ES-I3 (cell line): ENCODE results near the gene RPS6KA2.

Experiments
- H3K36me3 ChIP-seq: 2 replicates; pipeline ENCODE4 v1.6.1; 2013; ENCODE audit warnings: mild to moderate bottlenecking, low read length, control low read depth, moderate library complexity; ENCODE audit not compliant: insufficient read depth
- H3K4me1 ChIP-seq: 2 replicates; pipeline ENCODE4 v1.6.1; 2013; ENCODE audit warnings: mild to moderate bottlenecking, control low read depth, low read length; ENCODE audit not compliant: insufficient read depth
- H3K9ac ChIP-seq: 2 replicates; pipeline ENCODE4 v1.6.1; 2013; ENCODE audit warnings: low read depth, mild to moderate bottlenecking, low read length, moderate library complexity
- H3K9me3 ChIP-seq: 2 replicates; pipeline ENCODE4 v1.6.1; 2013; ENCODE audit warnings: mild to moderate bottlenecking, low read length, moderate library complexity; ENCODE audit not compliant: control insufficient read depth, insufficient read depth

The RPS6KA2 gene

GRCh38 chr6:166627033-166627874, at the start of gene RPS6KA2:
RPS6KA2 (minus strand) TSS chr6:166627251; CDS start chr6:166627019, 232 bp downstream.
- Histone ChIP-seq H3K9ac (peak within 1 kb of the TSS; percentile 84), H3K4me1 (peaks cover 14% of the 10 kb centered on the region; the same call in 1 of the 2 replicates), H3K36me3 (no peaks in the 10 kb centered on the region), H3K9me3 (no peaks in the 10 kb centered on the region)

- H3K9ac ChIP-seq, result no peak overlapping the region
- no peaks in the 10 kb centered on the region for H3K9me3 ChIP-seq
- H3K4me1 ChIP-seq, result no peaks in the 10 kb centered on the region; the same call in 1 of the 2 replicates
- no peaks in the 10 kb centered on the region for H3K36me3 ChIP-seq
These were observed 49.3 kb upstream of the RPS6KA2 start for GRCh38 chr6:166676270-166676860.

DNA sequence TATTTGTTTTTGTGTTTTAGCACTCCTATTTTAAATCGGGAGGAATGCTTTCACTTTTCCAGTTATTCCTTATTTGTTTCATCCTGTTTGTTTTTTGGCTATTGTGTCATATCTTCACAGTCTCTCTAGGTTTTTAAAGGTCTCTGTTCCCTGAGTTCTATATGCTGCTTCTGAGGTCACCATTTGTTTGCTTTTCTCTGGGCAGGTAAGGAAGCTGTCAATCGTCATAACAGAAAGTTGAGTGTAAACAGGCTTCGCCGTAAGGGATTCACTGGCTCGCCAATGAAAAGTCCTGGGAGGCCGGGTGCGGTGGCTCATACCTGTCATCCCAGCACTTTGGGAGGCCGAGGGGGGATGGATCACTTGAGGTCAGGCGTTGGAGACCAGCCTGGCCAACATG, 48.7 kb upstream of the RPS6KA2 start:
- Histone ChIP-seq H3K9ac (no peak overlapping the region), H3K9me3 (no peaks in the 10 kb centered on the region), H3K4me1 (no peaks in the 10 kb centered on the region; the same call in 1 of the 2 replicates), H3K36me3 (no peaks in the 10 kb centered on the region)

DNA sequence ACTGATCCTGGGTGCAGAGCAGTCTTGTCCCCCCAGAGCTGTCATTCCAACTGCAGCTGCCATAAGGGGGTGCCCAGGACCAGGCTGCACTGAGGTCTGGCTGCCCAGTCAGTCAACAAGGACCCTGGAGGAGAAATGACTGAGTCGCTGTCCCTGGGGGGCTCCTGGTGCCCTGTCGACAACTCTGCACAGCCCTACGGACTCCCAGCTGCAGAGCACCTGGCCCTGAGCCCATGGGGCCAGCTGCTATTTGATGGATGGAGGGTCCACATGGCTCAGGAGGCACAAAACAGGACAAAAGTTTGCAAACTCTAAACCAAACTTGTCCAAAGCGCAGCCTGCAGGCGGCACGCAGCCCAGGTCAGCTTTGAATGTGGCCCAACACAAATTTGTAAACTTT, 46.3 kb upstream of the RPS6KA2 start:
- Histone ChIP-seq H3K36me3 (no peaks in the 10 kb centered on the region), H3K4me1 (no peaks in the 10 kb centered on the region; the same call in 1 of the 2 replicates), H3K9me3 (no peaks in the 10 kb centered on the region), H3K9ac (no peak overlapping the region)

- no peaks in the 10 kb centered on the region; the same call in 1 of the 2 replicates for H3K4me1 ChIP-seq
- H3K9ac ChIP-seq, result no peak overlapping the region
- H3K9me3 ChIP-seq, result no peaks in the 10 kb centered on the region
- H3K36me3 ChIP-seq, result no peaks in the 10 kb centered on the region
These were observed 45.7 kb upstream of the RPS6KA2 start for GRCh38 chr6:166672624-166673206.

DNA sequence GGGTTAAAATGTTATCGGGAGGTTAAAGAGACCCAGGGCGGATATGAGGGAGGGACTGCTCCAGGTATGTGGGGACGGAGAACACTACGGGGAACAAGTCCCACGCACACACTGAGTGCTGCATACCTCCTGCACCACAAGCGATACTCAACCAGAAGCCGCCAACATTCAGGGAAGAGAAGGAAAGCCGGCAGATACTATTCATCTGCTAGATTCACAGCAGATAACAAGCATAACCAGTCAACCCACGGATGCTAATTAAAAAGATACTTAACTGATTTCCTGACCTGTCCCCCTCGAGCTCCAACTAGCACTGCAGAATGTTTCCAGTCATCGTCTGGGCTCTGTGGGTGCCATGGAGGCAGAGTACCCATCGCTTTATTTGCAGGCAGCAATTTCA, 45.1 kb upstream of the RPS6KA2 start:
- no peaks in the 10 kb centered on the region for H3K36me3 ChIP-seq

DNA sequence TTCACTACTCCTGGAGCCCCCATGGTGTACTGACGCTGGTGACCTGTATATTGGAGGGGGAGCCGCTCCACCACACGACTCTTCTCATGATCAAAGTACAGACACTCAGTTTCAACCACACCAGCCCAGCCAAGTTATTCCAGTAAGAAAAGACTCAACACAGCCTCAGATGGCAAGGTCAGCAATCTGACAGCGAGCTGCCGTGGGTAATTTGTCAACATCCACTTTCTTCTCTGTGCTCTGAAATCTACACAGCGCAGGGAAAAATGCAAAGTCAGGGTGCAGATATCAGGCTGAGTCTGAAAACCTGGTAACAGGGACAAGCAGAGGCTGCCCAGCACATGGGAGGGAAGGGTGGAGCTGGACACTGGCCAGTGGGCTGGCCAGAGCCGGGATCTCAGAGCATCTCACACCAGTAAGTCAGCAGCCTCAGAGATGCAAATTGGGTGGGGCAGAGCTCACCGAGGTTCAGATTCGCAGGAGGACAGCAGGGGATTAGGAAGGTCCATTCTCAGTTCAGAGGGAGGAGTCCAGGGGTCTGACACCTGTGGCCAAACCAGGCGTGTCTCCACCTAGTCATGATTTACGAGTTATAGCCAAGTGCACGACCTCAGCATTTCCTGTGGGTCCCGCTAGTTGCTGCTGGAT, 44.5 kb upstream of the RPS6KA2 start:
- H3K9ac ChIP-seq, result no peak overlapping the region
- H3K4me1 ChIP-seq, result no peaks in the 10 kb centered on the region; the same call in 1 of the 2 replicates
- no peaks in the 10 kb centered on the region for H3K9me3 ChIP-seq
- no peaks in the 10 kb centered on the region for H3K36me3 ChIP-seq

More for the DNA sequence above, 45.1 kb upstream of the RPS6KA2 start:
- Histone ChIP-seq H3K9me3 (no peaks in the 10 kb centered on the region), H3K9ac (no peak overlapping the region), H3K4me1 (no peaks in the 10 kb centered on the region; the same call in 1 of the 2 replicates)

DNA sequence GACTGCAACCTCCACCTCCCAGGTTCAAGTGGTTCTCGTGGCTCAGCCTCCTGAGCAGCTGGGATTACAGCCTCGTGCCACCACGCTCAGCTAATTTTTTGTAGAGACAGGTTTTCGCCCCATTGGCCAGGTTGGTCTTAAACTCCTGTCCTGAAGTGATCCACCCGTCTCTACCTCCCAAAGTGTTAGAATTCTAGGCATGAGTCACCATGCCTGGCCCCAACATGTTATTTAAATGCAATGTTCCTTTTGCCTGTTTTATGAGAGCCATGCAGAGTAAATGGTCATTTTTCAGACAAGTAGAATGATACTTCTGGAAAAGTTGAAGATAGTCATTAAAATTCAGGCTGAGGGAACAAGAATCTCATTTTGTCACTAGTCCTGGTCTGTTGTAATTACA, 43.8 kb upstream of the RPS6KA2 start:
- no peaks in the 10 kb centered on the region; the same call in 1 of the 2 replicates for H3K4me1 ChIP-seq
- no peaks in the 10 kb centered on the region for H3K36me3 ChIP-seq
- H3K9ac ChIP-seq, result no peak overlapping the region
- H3K9me3 ChIP-seq, result no peaks in the 10 kb centered on the region

- Histone ChIP-seq H3K36me3 (no peaks in the 10 kb centered on the region), H3K4me1 (no peaks in the 10 kb centered on the region; the same call in 1 of the 2 replicates), H3K9ac (no peak overlapping the region), H3K9me3 (no peaks in the 10 kb centered on the region)
These were observed 43.0 kb upstream of the RPS6KA2 start for GRCh38 chr6:166670013-166670412.

DNA sequence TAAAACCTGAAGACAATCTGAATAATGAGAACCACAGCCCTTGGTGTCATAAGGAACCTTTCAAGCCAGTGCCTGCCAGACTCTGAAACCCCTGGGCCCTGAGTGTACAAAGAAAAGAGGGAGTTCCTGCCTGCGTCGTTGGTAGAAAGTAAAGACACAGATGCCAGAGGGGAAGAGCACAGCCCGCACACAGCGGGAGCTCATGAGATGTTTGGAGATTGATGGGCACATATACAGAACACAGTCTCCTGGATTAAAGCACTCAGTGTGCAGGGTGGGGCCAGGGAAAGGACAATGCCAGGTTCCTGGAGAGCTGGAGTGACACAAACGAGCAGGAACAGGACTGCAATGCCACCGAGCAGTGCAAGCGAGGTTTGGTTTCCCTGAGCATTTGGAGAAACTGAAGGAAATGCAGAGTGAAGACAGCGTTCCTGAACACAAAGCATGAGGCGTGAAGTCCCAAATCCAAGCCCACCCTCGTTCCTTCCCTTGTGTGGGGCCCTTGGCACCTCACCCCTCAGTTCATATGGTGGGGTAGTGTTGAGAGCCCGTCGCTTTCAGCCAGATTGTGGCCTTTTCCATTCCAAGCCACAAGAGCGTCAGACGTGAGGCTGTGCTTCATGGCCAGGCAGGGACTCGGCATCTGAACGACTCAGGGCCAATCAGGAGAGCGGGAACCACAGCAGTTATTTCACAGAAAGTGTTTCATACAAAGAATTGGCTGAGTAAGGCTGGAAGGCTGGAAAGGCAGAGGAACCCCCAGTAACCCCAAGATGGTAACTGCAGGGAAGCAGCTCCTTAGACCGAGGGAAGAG, 41.0 kb upstream of the RPS6KA2 start:
- no peak overlapping the region for H3K9ac ChIP-seq
- H3K36me3 ChIP-seq, result no peaks in the 10 kb centered on the region
- H3K9me3 ChIP-seq, result no peaks in the 10 kb centered on the region
- no peaks in the 10 kb centered on the region; the same call in 1 of the 2 replicates for H3K4me1 ChIP-seq

- no peak overlapping the region for H3K9ac ChIP-seq
These were observed 37.1 kb upstream of the RPS6KA2 start for GRCh38 chr6:166664135-166664534.

GRCh38 chr6:166663568-166663967, 36.5 kb upstream of the RPS6KA2 start:
- H3K4me1 ChIP-seq, result no peaks in the 10 kb centered on the region
- H3K9ac ChIP-seq, result no peak overlapping the region
- no peaks in the 10 kb centered on the region for H3K9me3 ChIP-seq
- H3K36me3 ChIP-seq, result no peaks in the 10 kb centered on the region

More at GRCh38 chr6:166664135-166664534, 37.1 kb upstream of the RPS6KA2 start:
- Histone ChIP-seq H3K9me3 (no peaks in the 10 kb centered on the region), H3K4me1 (no peaks in the 10 kb centered on the region), H3K36me3 (no peaks in the 10 kb centered on the region)

DNA sequence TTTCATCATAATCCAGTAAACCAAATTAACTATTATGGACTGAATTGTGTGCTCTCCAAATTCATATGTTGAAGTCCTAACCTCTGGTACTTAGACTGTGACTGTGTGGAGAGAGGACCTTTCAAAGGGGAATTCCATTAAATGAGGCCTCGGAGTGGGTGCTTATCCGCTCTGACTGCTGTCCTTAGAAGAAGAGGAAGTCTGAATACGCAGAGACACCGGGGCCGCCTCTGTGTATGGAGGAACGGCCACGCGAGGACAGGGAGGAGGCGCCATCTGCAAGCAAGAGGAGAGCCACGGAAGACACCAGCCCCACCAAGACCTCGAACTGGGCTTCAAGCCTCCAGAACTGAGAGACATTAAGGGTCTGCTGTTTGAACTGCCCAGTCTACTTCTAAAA, 35.6 kb upstream of the RPS6KA2 start:
- Histone ChIP-seq H3K4me1 (no peaks in the 10 kb centered on the region), H3K36me3 (no peaks in the 10 kb centered on the region), H3K9ac (no peak overlapping the region), H3K9me3 (no peaks in the 10 kb centered on the region)
